ENCODE results near the gene FBXL4. TPM values are rescaled to one million over a fixed set of nuclear protein-coding genes. Genes with fewer than 3 reads are reported as not detected.

Gene FBXL4
- total RNA-seq, 1 donor from 2014 or later = 12.6 TPM

GRCh38 chr6:98847779-98848538 is 99.8 kb downstream of the FBXL4 start:
- Mint-ChIP-seq H3K27ac (no peak overlapping the region), H3K9me3 (no peaks in the 10 kb centered on the region), H3K27me3 (ENCODE audit: low read depth) (peaks cover 76% of the 10 kb centered on the region), H3K4me3 (ENCODE audit: low read depth) (no peak overlapping the region), H3K4me1 (ENCODE audit: low read depth) (peaks cover 10% of the 10 kb centered on the region), H3K36me3 (ENCODE audit: low read depth) (no peaks in the 10 kb centered on the region)
- intact Hi-C loops (cut with micrococcal nuclease) = loop anchor here (5.0 to 10.0 kb wide), 2 partner anchors 497 to 1781 kb away; partner anchors contain the start of gene FAXC
- no peak for DNase-seq (ENCODE audit: low spot score)

DNA sequence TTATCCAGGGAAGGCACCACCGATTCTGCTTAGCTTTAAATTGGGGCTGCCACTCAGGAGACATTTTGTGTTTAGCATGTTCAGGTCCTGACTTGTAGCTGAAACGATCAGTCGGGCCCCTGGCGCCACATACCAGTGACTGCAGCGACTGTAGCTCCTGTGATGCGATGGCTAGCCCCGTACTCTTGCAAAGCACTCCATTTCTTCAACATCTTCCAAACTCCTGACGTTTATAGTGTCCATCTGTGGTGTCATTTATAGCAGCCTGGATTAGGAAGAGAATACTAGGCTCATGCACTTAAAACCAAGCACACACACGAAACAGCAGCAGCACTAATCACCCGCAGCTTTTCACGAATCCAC is 100.3 kb downstream of the FBXL4 start:
- no peak for DNase-seq (ENCODE audit: low spot score)
- peaks cover 10% of the 10 kb centered on the region for H3K4me1 Mint-ChIP-seq (ENCODE audit: low read depth)
- H3K36me3 Mint-ChIP-seq (ENCODE audit: low read depth) = no peaks in the 10 kb centered on the region
- intact Hi-C loops (cut with micrococcal nuclease) = loop anchor here (5.0 to 10.0 kb wide), 2 partner anchors 497 to 1780 kb away; partner anchors contain the start of gene FAXC
- H3K27me3 Mint-ChIP-seq (ENCODE audit: low read depth) = peaks cover 81% of the 10 kb centered on the region
- H3K9me3 Mint-ChIP-seq = no peaks in the 10 kb centered on the region
- no peak overlapping the region for H3K27ac Mint-ChIP-seq
- no peak overlapping the region for H3K4me3 Mint-ChIP-seq (ENCODE audit: low read depth)

DNA sequence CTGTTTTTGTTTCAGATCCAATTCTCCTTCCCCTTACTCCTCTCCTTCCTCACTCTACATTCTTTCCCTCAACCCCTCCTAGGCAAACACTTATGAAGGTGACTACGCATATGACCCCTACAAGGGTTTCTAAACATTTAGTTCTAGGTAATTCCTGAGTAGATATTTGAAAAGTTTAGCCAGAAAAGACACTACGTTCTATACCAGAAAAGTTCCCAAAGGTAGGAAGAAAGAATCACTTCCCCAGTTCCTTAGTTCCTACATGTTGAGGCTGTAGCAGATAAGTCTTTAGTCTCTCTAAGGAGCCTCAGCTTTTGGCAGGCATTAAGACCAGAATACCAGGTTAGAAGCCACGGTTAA is 101.7 kb downstream of the FBXL4 start:
- H3K27ac Mint-ChIP-seq = no peak overlapping the region
- no peak overlapping the region for H3K4me3 Mint-ChIP-seq (ENCODE audit: low read depth)
- intact Hi-C loops (cut with micrococcal nuclease) = loop anchor here (5.0 to 10.0 kb wide), 2 partner anchors 499 to 1779 kb away; partner anchors contain the start of gene FAXC
- H3K9me3 Mint-ChIP-seq = no peaks in the 10 kb centered on the region
- H3K27me3 Mint-ChIP-seq (ENCODE audit: low read depth) = peaks cover 82% of the 10 kb centered on the region
- peaks cover 10% of the 10 kb centered on the region for H3K4me1 Mint-ChIP-seq (ENCODE audit: low read depth)
- DNase-seq (ENCODE audit: low spot score) = no peak
- no peaks in the 10 kb centered on the region for H3K36me3 Mint-ChIP-seq (ENCODE audit: low read depth)

- Mint-ChIP-seq H3K4me1 (ENCODE audit: low read depth) (peaks cover 11% of the 10 kb centered on the region), H3K4me3 (ENCODE audit: low read depth) (peak overlapping the region; percentile 18), H3K36me3 (ENCODE audit: low read depth) (no peaks in the 10 kb centered on the region), H3K9me3 (no peaks in the 10 kb centered on the region), H3K27ac (no peak overlapping the region), H3K27me3 (ENCODE audit: low read depth) (peaks cover 83% of the 10 kb centered on the region)
- DNase-seq (ENCODE audit: low spot score) = peak; percentile 46
- intact Hi-C loops (cut with micrococcal nuclease) = loop anchor here (1.0 to 10.0 kb wide), 6 partner anchors 11 to 1778 kb away; partner anchors contain the start of genes FAXC and POU3F2
Observed at GRCh38 chr6:98845211-98846020, 102.3 kb downstream of the FBXL4 start.

GRCh38 chr6:98844244-98845210 is 103.2 kb downstream of the FBXL4 start:
- H3K27ac Mint-ChIP-seq = no peak overlapping the region
- H3K4me3 Mint-ChIP-seq (ENCODE audit: low read depth) = no peak overlapping the region
- no peak for DNase-seq (ENCODE audit: low spot score)

GRCh38 chr6:98843271-98844243 is 104.2 kb downstream of the FBXL4 start:
- Mint-ChIP-seq H3K36me3 (ENCODE audit: low read depth) (no peaks in the 10 kb centered on the region), H3K4me1 (ENCODE audit: low read depth) (peaks cover 13% of the 10 kb centered on the region), H3K4me3 (ENCODE audit: low read depth) (no peak overlapping the region), H3K27ac (no peak overlapping the region), H3K27me3 (ENCODE audit: low read depth) (peaks cover 81% of the 10 kb centered on the region), H3K9me3 (no peaks in the 10 kb centered on the region)
- intact Hi-C loops (cut with micrococcal nuclease) = loop anchor here (2.0 to 10.0 kb wide), 2 partner anchors 13 to 501 kb away; partner anchors contain the start of gene FAXC
- DNase-seq (ENCODE audit: low spot score) = no peak

More at GRCh38 chr6:98844244-98845210, 103.2 kb downstream of the FBXL4 start:
- Mint-ChIP-seq H3K36me3 (ENCODE audit: low read depth) (no peaks in the 10 kb centered on the region), H3K4me1 (ENCODE audit: low read depth) (peaks cover 13% of the 10 kb centered on the region), H3K9me3 (no peaks in the 10 kb centered on the region), H3K27me3 (ENCODE audit: low read depth) (peaks cover 83% of the 10 kb centered on the region)
- intact Hi-C loops (cut with micrococcal nuclease) = loop anchor here (1.0 to 10.0 kb wide), 6 partner anchors 10 to 1777 kb away; partner anchors contain the start of genes FAXC and POU3F2

DNA sequence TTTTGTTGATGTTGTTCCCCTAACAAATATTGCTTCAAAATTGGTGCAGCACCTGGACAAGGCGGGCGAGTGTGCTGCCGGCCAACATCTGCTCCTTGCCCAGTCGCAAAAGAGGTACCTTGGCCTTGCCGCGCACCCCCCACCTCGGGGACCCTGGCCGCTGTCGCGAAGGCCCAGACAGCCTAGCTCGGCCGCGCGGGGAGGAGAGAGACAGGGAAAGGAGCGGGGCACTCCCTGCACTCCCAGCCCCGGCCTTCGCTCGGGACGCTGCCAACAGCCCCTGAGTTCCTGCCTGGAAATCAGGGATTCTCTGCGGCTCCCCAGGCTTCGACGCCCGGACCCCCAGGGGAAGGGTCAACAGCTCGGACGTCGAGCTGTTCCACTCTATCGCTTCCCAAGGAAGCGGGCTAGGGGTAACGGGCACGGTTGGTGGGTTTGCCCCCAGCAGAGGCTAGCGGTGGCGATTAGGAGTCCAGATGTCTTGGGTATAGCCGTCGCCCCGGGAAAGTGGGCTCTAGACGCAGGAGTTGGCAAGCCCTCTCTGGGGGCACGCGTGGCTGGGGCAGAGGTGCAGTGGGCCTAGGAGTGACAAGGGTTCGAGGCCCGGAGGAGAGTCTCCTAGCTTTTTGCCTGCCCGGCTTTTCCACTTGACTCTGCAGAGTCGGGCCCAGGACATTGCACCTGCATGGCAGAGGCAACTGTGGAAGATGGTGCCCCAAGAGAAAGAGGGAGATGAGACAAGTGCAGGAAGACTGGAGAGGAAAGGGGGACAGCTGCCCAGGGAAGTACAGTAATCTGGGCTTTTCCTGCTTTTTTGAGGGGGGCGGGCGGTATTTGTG is 105.2 kb downstream of the FBXL4 start:
- intact Hi-C loops (cut with micrococcal nuclease) = loop anchor here (10.0 kb wide), 1 partner anchor 502 kb away; the partner anchor contains the start of gene FAXC
- no peak overlapping the region for H3K4me3 Mint-ChIP-seq (ENCODE audit: low read depth)
- no peaks in the 10 kb centered on the region for H3K36me3 Mint-ChIP-seq (ENCODE audit: low read depth)
- no peak overlapping the region for H3K27ac Mint-ChIP-seq
- no peak for DNase-seq (ENCODE audit: low spot score)
- H3K4me1 Mint-ChIP-seq (ENCODE audit: low read depth) = peaks cover 13% of the 10 kb centered on the region
- no peaks in the 10 kb centered on the region for H3K9me3 Mint-ChIP-seq
- peaks cover 86% of the 10 kb centered on the region for H3K27me3 Mint-ChIP-seq (ENCODE audit: low read depth)

GRCh38 chr6:98841621-98842341 is 106.0 kb downstream of the FBXL4 start:
- DNase-seq (ENCODE audit: low spot score) = no peak
- no peaks in the 10 kb centered on the region for H3K9me3 Mint-ChIP-seq
- no peaks in the 10 kb centered on the region for H3K36me3 Mint-ChIP-seq (ENCODE audit: low read depth)
- peaks cover 84% of the 10 kb centered on the region for H3K27me3 Mint-ChIP-seq (ENCODE audit: low read depth)
- no peak overlapping the region for H3K4me3 Mint-ChIP-seq (ENCODE audit: low read depth)
- peaks cover 13% of the 10 kb centered on the region for H3K4me1 Mint-ChIP-seq (ENCODE audit: low read depth)
- no peak overlapping the region for H3K27ac Mint-ChIP-seq
- intact Hi-C loops (cut with micrococcal nuclease) = loop anchor here (10.0 kb wide), 1 partner anchor 503 kb away; the partner anchor contains the start of gene FAXC

DNA sequence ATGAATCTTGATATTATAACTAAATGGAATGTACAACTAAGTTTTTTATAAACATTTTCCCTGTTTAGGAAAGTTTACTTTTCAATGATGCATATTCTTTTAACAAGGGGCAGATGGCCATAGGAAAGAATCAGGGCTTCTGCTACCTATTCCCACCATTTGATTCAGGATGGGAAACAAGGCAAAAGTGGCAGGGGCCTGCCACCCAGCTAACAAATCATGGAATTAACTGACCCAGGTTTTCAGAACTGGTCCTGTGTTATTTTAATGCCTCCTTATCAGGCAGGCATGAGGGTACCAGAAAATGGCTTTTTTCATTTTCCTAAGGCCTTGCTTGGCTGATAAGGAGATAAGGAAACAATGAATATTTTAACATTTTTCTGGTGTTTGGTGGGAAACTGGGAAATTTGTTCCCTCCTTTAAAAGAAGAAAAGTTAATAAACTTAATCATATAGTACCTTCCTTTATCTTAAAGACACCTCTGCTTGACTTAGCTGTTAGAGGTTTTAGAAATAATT is 106.7 kb downstream of the FBXL4 start:
- peaks cover 82% of the 10 kb centered on the region for H3K27me3 Mint-ChIP-seq (ENCODE audit: low read depth)
- peaks cover 15% of the 10 kb centered on the region for H3K4me1 Mint-ChIP-seq (ENCODE audit: low read depth)
- no peak overlapping the region for H3K27ac Mint-ChIP-seq
- no peak for DNase-seq (ENCODE audit: low spot score)
- intact Hi-C loops (cut with micrococcal nuclease) = loop anchor here (10.0 kb wide), 1 partner anchor 504 kb away; the partner anchor contains the start of gene FAXC
- no peaks in the 10 kb centered on the region for H3K9me3 Mint-ChIP-seq
- no peak overlapping the region for H3K4me3 Mint-ChIP-seq (ENCODE audit: low read depth)
- H3K36me3 Mint-ChIP-seq (ENCODE audit: low read depth) = no peaks in the 10 kb centered on the region

DNA sequence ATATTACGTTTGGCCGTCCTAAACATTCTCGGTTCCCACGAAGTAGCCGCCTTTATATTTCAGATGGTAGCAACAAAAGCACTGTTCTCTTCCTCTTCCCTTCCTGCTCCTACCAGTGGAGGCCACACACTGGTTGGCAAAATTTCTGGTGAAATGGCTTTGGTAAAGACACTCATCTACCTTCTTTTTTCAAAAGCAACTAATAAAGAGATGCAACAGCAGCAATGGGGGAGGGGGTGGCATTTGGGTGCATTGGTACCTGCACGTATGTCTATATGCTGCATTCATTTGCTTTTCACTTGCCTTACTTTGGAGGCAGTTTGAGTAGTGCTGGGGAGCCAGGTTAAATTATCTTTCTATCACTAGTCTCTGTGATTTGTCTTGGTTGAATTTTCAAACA is 107.4 kb downstream of the FBXL4 start:
- Mint-ChIP-seq H3K36me3 (ENCODE audit: low read depth) (no peaks in the 10 kb centered on the region), H3K27me3 (ENCODE audit: low read depth) (peaks cover 80% of the 10 kb centered on the region), H3K4me3 (ENCODE audit: low read depth) (no peak overlapping the region), H3K4me1 (ENCODE audit: low read depth) (peaks cover 15% of the 10 kb centered on the region), H3K27ac (no peak overlapping the region), H3K9me3 (no peaks in the 10 kb centered on the region)
- DNase-seq (ENCODE audit: low spot score) = no peak
- intact Hi-C loops (cut with micrococcal nuclease) = loop anchor here (10.0 kb wide), 1 partner anchor 504 kb away; the partner anchor contains the start of gene FAXC

Measured in activated T-helper 2 cell treated with anti-CD3 and anti-CD28 coated beads, Interferon-gamma antibody, Interleukin-2, Interleukin-4, amounts not matched to agents 10 μg/mL and 5 μg/mL and 100 μg/mL, durations not matched to agents 14 hours and 24 hours and 36 hours (primary cell).